SU-DHL-6 (cell line): ENCODE measurements around the gene KCNIP3.
"Not testable (repeated sequence)": the region's sequence is repeated elsewhere in the genome, so short reads cannot be mapped to it uniquely, and the experiment has no call there.

Experiments
- EZH2phosphoT487 ChIP-seq: fragments of 200-600 bp; sonication (generic), shearing (Covaris generic); conservative IDR thresholded peaks from 2 replicates; pipeline ENCODE4 v1.6.1; 2018; ENCODE audit warnings: mild to moderate bottlenecking, antibody characterized with exemption, low read length, moderate library complexity, mixed read lengths
- TF ChIP-seq, protein P1 (sequence below): fragments of 200-600 bp; sonication (generic); IDR thresholded peaks from one replicate; pipeline ENCODE4 v1.5.1; 2017; ENCODE audit warnings: antibody characterized with exemption, mild to moderate bottlenecking, low read length, moderate library complexity; ENCODE audit not compliant: insufficient read depth, poor library complexity, severe bottlenecking

DNA sequence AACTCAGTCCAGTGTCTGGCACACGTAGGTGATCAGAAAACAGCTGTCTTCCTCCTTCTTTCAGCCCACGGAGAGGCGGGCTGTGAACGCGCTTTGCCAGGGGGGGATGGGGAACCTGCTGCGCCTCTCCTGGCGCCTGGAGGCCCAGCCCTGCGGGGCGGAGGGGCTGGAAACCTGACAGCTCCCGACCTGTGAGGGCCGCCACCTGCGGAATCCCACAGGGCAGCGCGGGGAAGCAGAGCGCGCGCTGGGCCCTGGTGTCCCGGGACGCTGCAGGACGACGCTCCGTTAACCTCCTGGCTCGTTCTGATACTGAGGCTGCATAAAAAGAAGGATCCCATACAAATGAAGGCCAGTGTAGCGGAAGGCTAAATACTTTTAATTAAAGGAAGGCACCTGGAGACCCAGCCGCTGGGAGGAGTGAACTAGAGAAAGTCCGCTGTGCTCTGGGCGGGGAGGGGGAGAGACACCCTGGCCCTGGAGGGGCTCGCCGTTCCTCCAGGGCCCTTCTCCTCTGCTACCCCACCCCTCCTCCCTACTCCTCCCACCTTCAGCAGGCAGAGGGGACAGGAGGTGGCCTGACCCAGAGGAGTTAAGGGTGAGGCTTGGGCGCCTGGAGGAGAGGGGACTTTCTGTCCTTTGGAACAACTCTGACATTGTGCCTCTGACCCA, 130.2 kb downstream of the KCNIP3 start:
- TF ChIP-seq, protein P1, sequence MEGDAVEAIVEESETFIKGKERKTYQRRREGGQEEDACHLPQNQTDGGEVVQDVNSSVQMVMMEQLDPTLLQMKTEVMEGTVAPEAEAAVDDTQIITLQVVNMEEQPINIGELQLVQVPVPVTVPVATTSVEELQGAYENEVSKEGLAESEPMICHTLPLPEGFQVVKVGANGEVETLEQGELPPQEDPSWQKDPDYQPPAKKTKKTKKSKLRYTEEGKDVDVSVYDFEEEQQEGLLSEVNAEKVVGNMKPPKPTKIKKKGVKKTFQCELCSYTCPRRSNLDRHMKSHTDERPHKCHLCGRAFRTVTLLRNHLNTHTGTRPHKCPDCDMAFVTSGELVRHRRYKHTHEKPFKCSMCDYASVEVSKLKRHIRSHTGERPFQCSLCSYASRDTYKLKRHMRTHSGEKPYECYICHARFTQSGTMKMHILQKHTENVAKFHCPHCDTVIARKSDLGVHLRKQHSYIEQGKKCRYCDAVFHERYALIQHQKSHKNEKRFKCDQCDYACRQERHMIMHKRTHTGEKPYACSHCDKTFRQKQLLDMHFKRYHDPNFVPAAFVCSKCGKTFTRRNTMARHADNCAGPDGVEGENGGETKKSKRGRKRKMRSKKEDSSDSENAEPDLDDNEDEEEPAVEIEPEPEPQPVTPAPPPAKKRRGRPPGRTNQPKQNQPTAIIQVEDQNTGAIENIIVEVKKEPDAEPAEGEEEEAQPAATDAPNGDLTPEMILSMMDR, result not testable (repeated sequence)
- TF ChIP-seq EZH2phosphoT487, result not testable (repeated sequence)
